ENCODE measurements around the gene GSTP1.

DNA sequence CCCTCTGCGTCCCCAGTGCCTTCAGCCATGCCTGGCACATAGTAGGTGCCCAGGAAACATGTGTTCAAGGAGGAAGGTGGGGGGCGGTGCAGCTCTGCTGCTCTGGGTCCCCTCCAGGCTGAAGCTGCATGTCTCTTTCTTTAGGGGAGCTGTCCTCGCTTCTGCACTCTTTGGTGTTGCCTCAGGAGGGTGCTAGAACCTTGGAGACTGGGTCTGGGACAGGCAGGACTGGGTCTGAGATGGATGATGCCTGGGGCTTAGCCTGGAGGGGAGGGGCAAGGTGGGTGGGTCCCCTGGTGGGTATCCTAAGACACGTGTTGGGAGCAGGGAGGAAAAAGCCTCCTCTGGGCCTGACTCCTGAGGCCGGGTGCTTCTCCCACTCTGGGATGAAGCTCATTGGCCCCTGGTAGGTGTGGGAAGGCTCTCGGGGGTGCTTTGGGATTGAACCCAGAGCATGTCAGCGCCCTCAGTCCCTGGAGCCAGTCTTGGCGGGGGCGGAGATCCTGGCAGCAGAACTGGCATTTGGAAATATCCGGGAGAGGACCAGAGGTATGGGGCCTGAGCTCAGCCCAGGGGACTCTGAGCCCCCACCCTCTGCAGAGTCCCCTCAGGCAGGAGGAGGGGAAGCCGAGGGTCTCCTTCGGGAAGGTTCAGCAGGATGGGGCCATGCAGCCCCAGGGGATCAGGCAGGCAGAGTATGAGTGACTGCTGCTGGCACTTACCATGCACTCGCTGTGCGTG lies 6.7 kb upstream of the GSTP1 start:
- TF ChIP-seq ZNF23 (CRISPR knock-in tag; IDR thresholded peaks at IDR 0.05) (no peak), JUNB (CRISPR knock-in tag; conservative IDR thresholded peaks at IDR 0.05) (no peak), SREBF2 (CRISPR knock-in tag; IDR thresholded peaks at IDR 0.05) (no peak), SMC3 (conservative IDR thresholded peaks at IDR 0.05; ENCODE audit: insufficient read depth, low read depth, low read length) (peak; percentile 40; the same call in 1 of the 2 replicates), FOXJ3 (CRISPR knock-in tag; IDR thresholded peaks at IDR 0.05) (no peak)
- TF ChIP-seq, protein P1, sequence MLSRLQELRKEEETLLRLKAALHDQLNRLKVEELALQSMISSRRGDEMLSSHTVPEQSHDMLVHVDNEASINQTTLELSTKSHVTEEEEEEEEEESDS (CRISPR knock-in tag; IDR thresholded peaks at IDR 0.05) = no peak
